HL-60/S4 treated with phorbol 12-myristate 13-acetate at 8.2 ng/mL for 4 days and 3 days (cell line): ENCODE results near the gene GTF2H4.
"Not testable (repeated sequence)": the region's sequence is repeated elsewhere in the genome, so short reads cannot be mapped to it uniquely, and the experiment has no call there.

Experiments used
- in situ Hi-C: fragments of 300-500 bp; cut with MboI; formaldehyde crosslinking; loops from 2 replicates; pipeline ENCODE4 v1.15.0; 2022; ENCODE audit warnings: low sequenced_read_pairs

The GTF2H4 gene

GRCh38 chr6:30907758-30908591, at the start of gene GTF2H4:
Gene GTF2H4, plus strand, starts transcription at chr6:30908207.
- in situ Hi-C loops: no loop called here

- in situ Hi-C loops: not testable (repeated sequence)
These were observed 48.3 kb upstream of the GTF2H4 start for GRCh38 chr6:30859726-30860125.

GRCh38 chr6:30861257-30862048, 46.6 kb upstream of the GTF2H4 start:
- in situ Hi-C loops: no loop called here

- in situ Hi-C loops: no loop called here
These were observed 45.7 kb upstream of the GTF2H4 start for GRCh38 chr6:30862156-30862875.

GRCh38 chr6:30864325-30864724, 43.7 kb upstream of the GTF2H4 start:
- in situ Hi-C loops: no loop called here

- in situ Hi-C loops: not testable (repeated sequence)
These were observed 38.7 kb upstream of the GTF2H4 start for GRCh38 chr6:30869241-30869749.

- in situ Hi-C loops: loop anchor here (10.0 kb wide), 1 partner anchor 136 kb away; no protein-coding TSS in a partner anchor
These were observed 37.5 kb upstream of the GTF2H4 start for GRCh38 chr6:30870546-30870945.

GRCh38 chr6:30871592-30872183, 36.3 kb upstream of the GTF2H4 start:
- in situ Hi-C loops: loop anchor here (10.0 kb wide), 1 partner anchor 137 kb away; no protein-coding TSS in a partner anchor

GRCh38 chr6:30873137-30873640, 34.8 kb upstream of the GTF2H4 start:
- in situ Hi-C loops: loop anchor here (10.0 kb wide), 1 partner anchor 138 kb away; no protein-coding TSS in a partner anchor

GRCh38 chr6:30873795-30874194, 34.2 kb upstream of the GTF2H4 start:
- in situ Hi-C loops: loop anchor here (10.0 kb wide), 1 partner anchor 139 kb away; no protein-coding TSS in a partner anchor

- in situ Hi-C loops: loop anchor here (10.0 kb wide), 1 partner anchor 141 kb away; no protein-coding TSS in a partner anchor
These were observed 32.6 kb upstream of the GTF2H4 start for GRCh38 chr6:30875244-30876038.

GRCh38 chr6:30876039-30876730, 31.8 kb upstream of the GTF2H4 start:
- in situ Hi-C loops: loop anchor here (10.0 kb wide), 1 partner anchor 141 kb away; no protein-coding TSS in a partner anchor

GRCh38 chr6:30877419-30878262, 30.4 kb upstream of the GTF2H4 start:
- in situ Hi-C loops: loop anchor here (10.0 kb wide), 1 partner anchor 143 kb away; no protein-coding TSS in a partner anchor

GRCh38 chr6:30879684-30880427, 28.2 kb upstream of the GTF2H4 start:
- in situ Hi-C loops: loop anchor here (10.0 kb wide), 1 partner anchor 145 kb away; no protein-coding TSS in a partner anchor

GRCh38 chr6:30880698-30881252, 27.2 kb upstream of the GTF2H4 start:
- in situ Hi-C loops: no loop called here

- in situ Hi-C loops: no loop called here
These were observed 26.4 kb upstream of the GTF2H4 start for GRCh38 chr6:30881392-30882203.
